B cell (primary cell): ENCODE data around the gene TGFBR2.

ENCODE experiments used
- EZH2 ChIP-seq: IDR thresholded peaks from 2 replicates; pipeline ENCODE4 v1.6.1; 2012; ENCODE audit warnings: borderline replicate concordance, low read depth, mild to moderate bottlenecking, moderate library complexity, low read length; ENCODE audit not compliant: insufficient read depth, poor library complexity, severe bottlenecking
- TF ChIP-seq, protein P1 (sequence below): fragments of 200-600 bp; IDR thresholded peaks from one replicate; pipeline ENCODE4 v1.8.0; 2022; ENCODE audit warnings: antibody characterized with exemption, mild to moderate bottlenecking

DNA sequence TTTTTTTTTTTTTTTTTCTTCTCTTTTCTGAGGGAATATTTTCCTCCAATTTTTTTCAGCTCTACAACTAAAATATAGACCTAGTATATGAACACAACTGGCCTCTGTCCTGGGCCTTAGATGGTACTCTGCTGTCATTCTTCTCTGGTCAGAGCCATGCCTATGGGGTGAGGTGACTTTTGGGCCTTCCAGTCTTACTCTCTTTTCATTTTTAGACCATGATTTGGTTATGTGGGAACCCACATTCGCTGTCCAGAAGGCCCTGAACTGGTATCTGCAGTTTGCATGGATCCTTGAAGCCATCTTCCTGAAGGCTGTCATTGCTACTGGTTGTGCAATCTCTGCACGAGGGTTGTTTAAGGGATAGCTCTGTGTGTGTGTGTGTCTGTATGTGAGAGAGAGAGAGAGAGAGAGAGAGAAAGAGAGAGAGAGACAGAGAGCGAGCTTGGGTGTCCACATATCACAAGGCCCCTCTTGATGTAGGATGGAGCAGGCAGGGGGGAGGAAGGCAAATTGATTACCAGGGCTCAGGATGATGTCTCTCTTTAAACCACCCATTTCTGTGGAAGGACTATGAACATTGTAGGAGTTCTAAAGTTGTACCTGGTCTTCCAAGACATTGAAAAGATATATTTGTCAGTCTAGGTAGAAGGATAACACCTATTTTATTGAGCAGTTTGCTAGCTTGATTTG is 6.9 kb downstream of the TGFBR2 start:
- TF ChIP-seq, protein P1, sequence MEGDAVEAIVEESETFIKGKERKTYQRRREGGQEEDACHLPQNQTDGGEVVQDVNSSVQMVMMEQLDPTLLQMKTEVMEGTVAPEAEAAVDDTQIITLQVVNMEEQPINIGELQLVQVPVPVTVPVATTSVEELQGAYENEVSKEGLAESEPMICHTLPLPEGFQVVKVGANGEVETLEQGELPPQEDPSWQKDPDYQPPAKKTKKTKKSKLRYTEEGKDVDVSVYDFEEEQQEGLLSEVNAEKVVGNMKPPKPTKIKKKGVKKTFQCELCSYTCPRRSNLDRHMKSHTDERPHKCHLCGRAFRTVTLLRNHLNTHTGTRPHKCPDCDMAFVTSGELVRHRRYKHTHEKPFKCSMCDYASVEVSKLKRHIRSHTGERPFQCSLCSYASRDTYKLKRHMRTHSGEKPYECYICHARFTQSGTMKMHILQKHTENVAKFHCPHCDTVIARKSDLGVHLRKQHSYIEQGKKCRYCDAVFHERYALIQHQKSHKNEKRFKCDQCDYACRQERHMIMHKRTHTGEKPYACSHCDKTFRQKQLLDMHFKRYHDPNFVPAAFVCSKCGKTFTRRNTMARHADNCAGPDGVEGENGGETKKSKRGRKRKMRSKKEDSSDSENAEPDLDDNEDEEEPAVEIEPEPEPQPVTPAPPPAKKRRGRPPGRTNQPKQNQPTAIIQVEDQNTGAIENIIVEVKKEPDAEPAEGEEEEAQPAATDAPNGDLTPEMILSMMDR, result no peak
- TF ChIP-seq EZH2, result no peak
